SK-N-SH treated with all-trans-retinoic acid at 6 μM for 48 hours (cell line): ENCODE data around the gene FLOT1.
A peak's percentile ranks its signal among the peaks of the same experiment; 100 is the strongest.

Source experiments
- ARNTL ChIP-seq: fragments of 450-650 bp; formaldehyde crosslinking; IDR thresholded peaks from 2 replicates; pipeline ENCODE4 v1.5.0; 2020; ENCODE audit warnings: low read depth, mild to moderate bottlenecking, moderate library complexity, borderline replicate concordance
- BACH2 ChIP-seq: fragments of 250-450 bp; sonication (Bioruptor Pico); IDR thresholded peaks from 2 replicates; pipeline ENCODE4 v1.9.0; 2021; ENCODE audit warnings: mild to moderate bottlenecking, borderline replicate concordance
- ISL1 ChIP-seq: fragments of 250-450 bp; sonication (Bioruptor Pico); IDR thresholded peaks from 2 replicates; pipeline ENCODE4 v2.1.2; 2022; ENCODE audit warnings: mild to moderate bottlenecking, moderate library complexity
- PATZ1 ChIP-seq: fragments of 250-450 bp; sonication (Bioruptor Pico); IDR thresholded peaks from 2 replicates; pipeline ENCODE4 v1.8.0; 2020; ENCODE audit warnings: mild to moderate bottlenecking, moderate library complexity, borderline replicate concordance
- RARB ChIP-seq: fragments of 250-450 bp; sonication (Bioruptor Pico); IDR thresholded peaks from 2 replicates; pipeline ENCODE4 v1.8.0; 2021; ENCODE audit warnings: mild to moderate bottlenecking, moderate library complexity
- TSHZ2 ChIP-seq: fragments of 250-450 bp; sonication (Bioruptor Pico); IDR thresholded peaks from 2 replicates; pipeline ENCODE4 v1.5.0; 2020; ENCODE audit warnings: mild to moderate bottlenecking, moderate library complexity
- ZNF8 ChIP-seq: fragments of 450-650 bp; formaldehyde crosslinking; IDR thresholded peaks from 2 replicates; pipeline ENCODE4 v1.5.0; 2020; ENCODE audit warnings: mild to moderate bottlenecking, moderate library complexity

GRCh38 chr6:30725713-30726505, 16.6 kb downstream of the FLOT1 start:
- TF ChIP-seq RARB (CRISPR knock-in tag) (no peak; the same call in 1 of the 2 replicates), TSHZ2 (no peak), PATZ1 (CRISPR knock-in tag) (peak; percentile 77; the same call in 1 of the 2 replicates), ZNF8 (CRISPR knock-in tag) (peak; percentile 20; the same call in 1 of the 2 replicates), ARNTL (CRISPR knock-in tag) (no peak), ISL1 (CRISPR knock-in tag) (no peak), BACH2 (CRISPR knock-in tag) (no peak)
